ENCODE data around the gene PCYOX1L.

PCYOX1L gene

DNA sequence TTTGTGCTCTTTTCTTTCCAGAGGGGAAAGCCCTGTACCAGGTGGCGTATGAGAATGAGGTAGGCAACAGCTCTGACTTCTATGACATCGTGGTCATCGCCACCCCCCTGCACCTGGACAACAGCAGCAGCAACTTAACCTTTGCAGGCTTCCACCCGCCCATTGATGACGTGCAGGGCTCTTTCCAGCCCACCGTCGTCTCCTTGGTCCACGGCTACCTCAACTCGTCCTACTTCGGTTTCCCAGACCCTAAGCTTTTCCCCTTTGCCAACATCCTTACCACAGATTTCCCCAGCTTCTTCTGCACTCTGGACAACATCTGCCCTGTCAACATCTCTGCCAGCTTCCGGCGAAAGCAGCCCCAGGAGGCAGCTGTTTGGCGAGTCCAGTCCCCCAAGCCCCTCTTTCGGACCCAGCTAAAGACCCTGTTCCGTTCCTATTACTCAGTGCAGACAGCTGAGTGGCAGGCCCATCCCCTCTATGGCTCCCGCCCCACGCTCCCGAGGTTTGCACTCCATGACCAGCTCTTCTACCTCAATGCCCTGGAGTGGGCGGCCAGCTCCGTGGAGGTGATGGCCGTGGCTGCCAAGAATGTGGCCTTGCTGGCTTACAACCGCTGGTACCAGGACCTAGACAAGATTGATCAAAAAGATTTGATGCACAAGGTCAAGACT is 10.3 kb downstream of the PCYOX1L start:
- DNase-seq (ENCODE audit: low spot score), result no peak

DNA sequence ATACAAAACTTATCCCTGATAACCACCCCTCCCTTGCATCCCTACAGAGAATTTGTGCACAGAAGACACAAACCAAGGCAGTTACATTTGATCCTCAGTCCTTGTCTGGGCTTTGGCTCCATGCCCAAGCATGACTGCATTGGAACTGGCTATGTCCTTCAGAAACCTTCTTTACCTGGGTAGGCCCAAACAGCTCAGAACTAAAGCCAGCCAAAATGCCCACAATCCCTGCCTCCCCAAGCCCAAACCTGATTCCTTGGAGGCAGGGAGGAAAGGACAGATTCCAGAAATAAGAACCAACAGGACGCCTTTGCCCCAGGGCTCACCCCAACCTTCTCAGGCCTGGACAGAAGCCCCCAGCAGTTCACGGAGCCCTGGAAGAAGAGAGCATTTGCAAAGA is 13.0 kb downstream of the PCYOX1L start:
- DNase-seq (ENCODE audit: low spot score), result no peak

DNA sequence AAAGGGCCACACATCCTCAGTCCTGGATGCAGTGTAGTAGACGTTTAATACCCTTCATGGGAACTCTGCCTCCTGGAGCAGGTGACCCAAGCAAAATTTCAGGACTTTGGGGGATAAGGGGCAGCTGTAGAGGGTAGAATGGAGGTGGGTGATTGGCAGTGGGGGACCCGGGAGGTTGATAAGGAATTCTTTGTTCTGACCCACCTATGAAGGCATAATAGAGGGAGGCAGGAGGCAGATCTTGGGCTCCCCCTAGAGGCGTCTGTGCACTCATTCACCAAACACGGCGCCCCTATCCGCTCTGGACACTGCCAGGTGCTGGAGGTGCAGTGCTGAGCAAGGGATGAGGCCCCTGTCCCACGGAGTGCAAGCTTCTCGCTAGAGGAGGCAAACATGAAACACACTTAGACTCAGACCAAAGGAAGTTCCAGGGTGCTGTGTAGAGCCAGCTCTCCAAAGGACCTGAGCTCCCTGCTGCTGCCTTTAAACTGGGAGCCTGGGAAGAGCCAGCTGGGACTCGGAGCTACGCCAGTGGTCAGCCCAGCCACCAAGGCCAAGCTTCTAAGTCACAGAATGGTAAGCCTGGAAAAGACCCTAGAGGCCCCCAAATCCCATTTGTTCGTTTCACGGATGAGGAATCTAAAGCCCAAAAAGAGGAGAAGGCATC is 13.6 kb downstream of the PCYOX1L start:
- peak; percentile 73 for DNase-seq (ENCODE audit: low spot score)

DNA sequence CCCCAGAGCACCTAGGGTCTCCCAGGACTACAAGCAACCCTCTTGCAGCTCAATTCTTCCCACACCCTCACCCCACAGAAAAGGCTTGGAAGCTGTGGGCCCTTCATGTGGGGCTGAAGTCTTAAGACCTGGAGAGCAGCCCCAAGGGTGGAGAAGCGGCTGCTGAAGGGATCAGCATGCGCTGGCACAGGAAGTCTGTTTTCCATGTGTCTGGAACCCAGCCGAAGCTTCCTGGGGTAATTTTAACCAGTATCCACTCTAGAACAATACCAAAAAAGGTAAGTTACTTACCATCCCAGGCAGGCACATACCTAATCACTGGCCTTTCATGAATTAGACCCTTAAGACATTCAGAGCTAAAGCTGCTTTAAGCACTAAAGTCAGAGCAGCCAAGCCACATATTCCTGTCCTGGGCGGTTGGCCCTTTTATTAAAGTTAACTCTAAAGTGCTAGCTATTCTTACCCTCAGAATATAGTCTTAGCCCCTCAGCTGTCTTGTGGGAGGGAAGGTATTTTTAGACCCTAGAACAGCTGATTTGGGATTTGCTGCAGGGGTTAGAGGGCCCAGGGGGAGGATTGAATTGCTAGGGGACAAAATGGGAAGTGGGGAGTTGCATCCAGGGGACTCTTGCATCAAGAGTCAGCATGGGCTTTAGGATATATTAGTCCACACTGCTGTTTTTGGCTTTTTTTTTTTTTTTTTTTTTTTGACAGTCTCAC is 14.4 kb downstream of the PCYOX1L start:
- DNase-seq (ENCODE audit: low spot score), result no peak

GRCh38 chr5:149372932-149373331 is 15.1 kb downstream of the PCYOX1L start:
- DNase-seq (ENCODE audit: low spot score), result no peak

DNA sequence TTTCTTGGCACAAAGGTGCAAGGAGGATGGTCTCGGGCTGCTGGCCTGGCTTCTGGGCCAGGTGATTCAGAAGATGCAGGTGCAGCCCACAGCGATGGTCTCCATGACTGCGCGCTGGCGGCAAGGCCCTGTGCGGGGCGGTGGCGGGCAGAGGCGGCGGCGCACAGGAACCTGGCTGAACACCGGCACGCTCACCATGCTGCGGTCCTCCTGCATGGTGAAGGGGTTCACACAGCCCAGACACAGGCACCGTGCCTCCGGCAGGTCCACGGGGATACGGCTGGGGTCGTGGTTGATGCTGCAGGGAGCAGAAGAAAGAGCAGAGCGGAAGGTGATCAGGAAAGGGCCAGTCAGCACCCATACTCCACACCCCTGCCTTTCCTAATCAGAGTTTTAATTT is 16.5 kb downstream of the PCYOX1L start:
- DNase-seq (ENCODE audit: low spot score), result no peak

GRCh38 chr5:149374801-149375200 is 17.0 kb downstream of the PCYOX1L start:
- no peak for DNase-seq (ENCODE audit: low spot score)

DNA sequence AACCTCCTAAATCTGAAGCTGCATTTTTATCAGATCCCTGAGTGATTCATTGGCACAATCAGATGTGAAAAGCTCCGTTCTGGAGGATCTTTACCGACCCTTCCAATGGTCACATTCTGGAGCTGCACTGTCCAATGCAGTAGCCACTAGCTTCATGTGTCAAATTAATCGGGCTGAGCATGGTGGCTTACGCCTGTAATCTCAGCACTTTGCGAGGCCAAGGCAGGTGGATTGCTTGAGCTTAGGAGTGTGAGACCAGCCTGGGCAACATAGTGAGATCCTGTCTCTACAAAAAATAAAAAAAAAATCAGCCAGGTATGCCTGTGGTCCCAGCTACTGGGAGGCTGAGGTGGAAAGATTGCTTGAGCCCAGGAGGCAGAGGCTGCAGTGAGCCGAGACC is 17.6 kb downstream of the PCYOX1L start:
- DNase-seq (ENCODE audit: low spot score), result no peak

- no peak for DNase-seq (ENCODE audit: low spot score)
Observed at GRCh38 chr5:149376104-149376503, 18.3 kb downstream of the PCYOX1L start.

DNA sequence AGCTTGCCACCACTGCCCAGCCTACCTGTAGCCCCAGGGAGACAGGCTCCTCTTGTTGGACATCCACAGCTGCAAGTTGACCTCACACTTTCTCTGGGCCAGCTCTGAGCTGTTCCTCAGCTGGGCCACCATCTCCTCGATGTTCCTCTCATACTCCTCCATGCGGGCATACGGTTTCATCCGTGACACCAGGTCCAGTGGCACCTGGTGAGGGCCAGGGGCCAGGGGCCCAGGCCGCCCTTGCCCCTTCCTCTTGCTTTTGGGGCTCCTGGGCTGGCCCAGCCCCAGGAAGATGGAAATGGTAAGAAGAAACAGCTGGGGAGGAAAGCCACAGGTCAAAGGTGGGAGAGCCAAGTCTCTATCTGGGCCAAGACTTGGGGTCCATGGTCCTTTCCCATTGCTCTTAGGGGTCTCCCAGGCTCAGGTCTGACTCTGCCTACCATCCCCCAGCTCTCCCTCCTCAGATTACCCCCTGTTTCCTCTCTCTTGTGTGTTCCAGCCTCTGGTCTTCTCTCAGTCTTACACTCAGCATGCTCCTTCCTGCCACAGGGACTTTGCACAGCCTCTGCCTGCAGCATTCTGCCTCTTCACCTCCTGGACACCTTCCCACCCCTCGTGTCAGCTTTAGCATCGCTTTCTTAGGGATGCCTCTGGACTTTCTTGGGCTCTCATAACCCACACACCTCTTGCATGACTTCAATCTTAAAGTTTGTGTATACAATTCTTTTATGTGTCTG is 19.0 kb downstream of the PCYOX1L start:
- no peak for DNase-seq (ENCODE audit: low spot score)

- no peak for DNase-seq (ENCODE audit: low spot score)
Observed at GRCh38 chr5:149378241-149378820, 20.5 kb downstream of the PCYOX1L start.

- DNase-seq (ENCODE audit: low spot score), result no peak
Observed at GRCh38 chr5:149379177-149379761, 21.4 kb downstream of the PCYOX1L start, which contains the start of gene IL17B. Gene IL17B, minus strand, starts transcription at chr5:149379292. Its CDS starts 67 bp downstream, at chr5:149379225.

GRCh38 chr5:149379818-149380374 is 22.1 kb downstream of the PCYOX1L start:
- DNase-seq (ENCODE audit: low spot score), result no peak

- DNase-seq (ENCODE audit: low spot score), result no peak
Observed at GRCh38 chr5:149380466-149381121, 22.7 kb downstream of the PCYOX1L start.

GRCh38 chr5:149381261-149381985 is 23.6 kb downstream of the PCYOX1L start:
- no peak for DNase-seq (ENCODE audit: low spot score)

GRCh38 chr5:149381986-149382338 is 24.1 kb downstream of the PCYOX1L start:
- DNase-seq (ENCODE audit: low spot score), result peak; percentile 69

DNA sequence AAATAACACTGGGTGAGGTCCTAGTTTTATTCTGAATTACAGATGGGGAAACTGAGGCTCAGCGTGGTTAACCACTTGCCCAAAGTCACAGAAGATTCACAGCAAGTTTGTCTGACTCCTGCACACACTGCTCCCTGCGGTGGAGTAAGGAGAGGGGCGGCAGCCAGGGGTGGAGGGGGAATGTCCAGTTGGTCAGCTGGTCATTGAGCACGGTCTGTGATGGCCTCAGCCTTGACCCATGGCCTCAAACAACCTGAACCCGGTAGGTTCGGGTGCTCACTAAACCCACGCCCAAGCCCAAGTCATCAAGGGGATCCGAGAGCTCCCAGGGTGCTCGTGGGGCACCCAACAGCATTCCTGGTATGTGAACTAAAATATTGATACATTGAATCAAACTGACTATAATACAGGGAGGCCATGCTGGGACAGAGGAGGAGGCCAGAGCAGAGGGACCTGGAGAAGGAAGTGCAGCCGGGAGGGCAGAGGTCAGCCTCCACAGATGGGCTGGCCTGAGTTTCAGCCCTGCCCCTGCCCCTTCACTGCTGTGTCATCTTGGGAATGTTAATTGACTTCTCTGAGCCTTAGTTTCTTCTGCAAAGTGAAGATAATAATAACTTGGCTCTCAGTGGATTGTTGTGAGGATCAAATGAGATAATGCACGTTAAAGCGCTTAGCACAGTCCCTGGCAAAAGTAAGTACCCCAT is 24.8 kb downstream of the PCYOX1L start:
- no peak for DNase-seq (ENCODE audit: low spot score)

- no peak for DNase-seq (ENCODE audit: low spot score)
Observed at GRCh38 chr5:149383399-149383798, 25.6 kb downstream of the PCYOX1L start.

DNA sequence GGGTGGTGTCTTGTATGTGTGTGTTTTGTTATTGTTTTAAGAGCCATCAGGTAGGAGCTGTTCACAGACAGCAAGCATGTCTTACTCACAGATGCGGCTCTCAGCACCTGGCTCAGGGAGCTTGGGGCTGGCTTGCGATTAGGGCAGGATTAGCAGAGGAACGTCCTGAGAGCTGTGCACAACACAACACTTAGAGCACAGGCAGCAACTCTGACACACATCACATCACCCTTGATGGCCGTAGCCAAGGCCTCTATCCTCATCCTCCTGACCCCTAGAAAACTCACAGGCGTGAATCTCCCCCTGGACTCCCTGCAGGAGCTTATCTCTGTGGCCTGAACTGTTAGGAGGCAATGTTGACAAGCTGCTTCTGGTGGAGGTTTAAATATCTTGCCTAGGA is 28.3 kb downstream of the PCYOX1L start:
- DNase-seq (ENCODE audit: low spot score), result no peak
